Loucy (cell line): ENCODE data around the gene HEBP1.

Experiments used
- CTCF ChIP-seq: fragments of 200-600 bp; sonication (generic); conservative IDR thresholded peaks from 2 replicates; pipeline ENCODE4 v1.5.1; 2014; ENCODE audit warnings: mild to moderate bottlenecking, antibody characterized with exemption, low read length
- EZH2phosphoT487 ChIP-seq: fragments of 200-600 bp; IDR thresholded peaks from 2 replicates; pipeline ENCODE4 v1.6.1; 2018; ENCODE audit warnings: antibody characterized with exemption, mild to moderate bottlenecking, moderate library complexity, borderline replicate concordance

GRCh38 chr12:13042666-13043230 lies 42.7 kb upstream of the HEBP1 start:
- TF ChIP-seq CTCF (no peak), EZH2phosphoT487 (no peak)
